Globus pallidus (tissue), 1 donor: ENCODE results near the gene FHL1.
"Not testable (repeated sequence)": the region's sequence is repeated elsewhere in the genome, so short reads cannot be mapped to it uniquely, and the experiment has no call there.

Source experiments
- DNase-seq: peaks from one replicate; pipeline ENCODE4 v3.0.0-alpha.2; 2015; ENCODE audit warnings: low spot score

Gene FHL1

GRCh38 chrX:136209016-136209738, 61.8 kb downstream of the FHL1 start:
- DNase-seq: peak; percentile 16

- no peak for DNase-seq
Measured at GRCh38 chrX:136209751-136210150, 62.4 kb downstream of the FHL1 start.

DNA sequence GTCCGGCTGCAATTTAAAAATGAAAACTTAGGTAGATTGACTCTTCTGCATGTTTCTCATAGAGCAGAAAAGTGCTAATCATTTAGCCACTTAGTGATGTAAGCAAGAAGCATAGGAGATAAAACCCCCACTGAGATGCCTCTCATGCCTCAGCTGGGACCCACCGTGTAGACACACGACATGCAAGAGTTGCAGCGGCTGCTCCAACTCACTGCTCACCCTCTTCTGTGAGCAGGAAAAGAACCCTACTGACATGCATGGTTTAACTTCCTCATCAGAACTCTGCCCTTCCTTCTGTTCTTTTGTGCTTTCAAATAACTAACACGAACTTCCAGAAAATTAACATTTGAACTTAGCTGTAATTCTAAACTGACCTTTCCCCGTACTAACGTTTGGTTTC, 62.9 kb downstream of the FHL1 start:
- no peak for DNase-seq

DNA sequence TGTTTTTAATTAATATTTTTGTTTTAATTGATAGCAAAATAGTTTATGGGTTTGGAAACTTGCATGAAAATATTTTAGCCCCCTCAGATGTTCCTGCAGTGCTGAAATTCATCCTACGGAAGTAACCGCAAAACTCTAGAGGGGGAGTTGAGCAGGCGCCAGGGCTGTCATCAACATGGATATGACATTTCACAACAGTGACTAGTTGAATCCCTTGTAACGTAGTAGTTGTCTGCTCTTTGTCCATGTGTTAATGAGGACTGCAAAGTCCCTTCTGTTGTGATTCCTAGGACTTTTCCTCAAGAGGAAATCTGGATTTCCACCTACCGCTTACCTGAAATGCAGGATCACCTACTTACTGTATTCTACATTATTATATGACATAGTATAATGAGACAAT, 63.5 kb downstream of the FHL1 start:
- no peak for DNase-seq

GRCh38 chrX:136211766-136212556, 64.6 kb downstream of the FHL1 start:
- DNase-seq: no peak

DNA sequence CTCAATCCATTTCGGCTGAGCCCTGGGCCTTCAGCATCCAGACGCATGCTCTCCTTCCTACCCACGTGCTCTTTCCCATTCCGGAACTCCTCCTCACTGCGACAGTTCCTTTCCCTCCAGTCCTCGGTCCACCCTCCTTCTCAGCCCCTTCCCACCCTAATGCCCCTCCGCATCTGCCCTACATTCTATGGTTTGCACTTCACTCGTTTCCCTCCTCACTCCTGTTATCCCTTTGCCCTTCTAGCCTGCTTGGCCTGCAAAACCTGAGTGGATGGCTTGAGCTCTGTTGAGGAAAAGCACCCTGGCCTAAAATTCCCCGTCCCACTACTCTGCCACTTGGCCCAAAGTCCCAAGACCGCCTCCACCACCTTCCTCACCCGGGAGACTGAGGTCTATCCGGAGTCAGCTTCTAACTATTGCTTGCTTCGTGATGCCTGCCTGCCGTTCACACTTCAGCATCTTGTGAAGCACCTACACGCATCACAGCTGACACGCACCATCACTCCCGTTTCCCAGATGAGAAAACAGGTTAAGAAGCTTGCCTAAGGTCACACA, 65.3 kb downstream of the FHL1 start:
- DNase-seq: no peak

GRCh38 chrX:136214551-136214950, 67.2 kb downstream of the FHL1 start:
- no peak for DNase-seq

- DNase-seq: no peak
Measured at GRCh38 chrX:136215559-136215958, 68.2 kb downstream of the FHL1 start.

DNA sequence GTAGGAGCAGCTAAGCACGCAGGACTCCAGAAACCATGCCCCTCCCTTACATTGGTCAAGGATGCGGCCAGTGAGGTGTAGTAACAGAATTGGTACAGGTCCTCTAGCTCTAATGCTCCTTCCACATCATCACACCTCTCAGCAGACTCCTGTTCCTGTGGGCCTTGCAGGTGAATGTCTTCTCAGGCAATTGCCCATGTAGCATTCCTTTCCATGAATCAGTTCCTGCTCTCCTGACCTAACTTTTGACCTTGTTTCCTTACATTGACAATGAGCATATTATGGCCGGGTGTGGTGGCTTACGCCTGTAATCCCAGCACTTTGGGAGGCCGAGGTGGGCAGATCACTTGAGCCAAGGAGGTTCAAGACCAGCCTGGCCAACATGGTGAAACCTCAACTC, 72.6 kb downstream of the FHL1 start:
- DNase-seq: no peak

GRCh38 chrX:136220540-136220939, 73.2 kb downstream of the FHL1 start:
- no peak for DNase-seq

DNA sequence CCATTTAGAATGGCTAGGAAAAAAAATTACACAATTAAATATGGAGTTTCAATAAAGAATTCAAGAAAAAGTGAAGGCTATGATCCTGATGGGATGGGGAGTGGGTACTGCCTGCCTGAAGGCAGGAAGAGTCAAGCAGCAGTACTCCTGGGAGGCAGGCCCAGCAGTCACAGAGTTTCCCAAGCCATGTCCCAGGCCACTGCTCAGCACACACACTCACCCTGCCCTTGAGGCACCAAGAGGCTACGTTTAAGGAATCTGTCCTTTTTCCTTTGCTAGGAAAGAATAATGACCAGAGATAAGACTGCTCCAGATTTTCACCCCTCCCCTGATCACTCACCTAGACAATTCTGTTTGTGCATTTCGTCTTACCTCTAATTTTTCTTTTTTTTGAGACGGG, 73.6 kb downstream of the FHL1 start:
- DNase-seq: no peak

DNA sequence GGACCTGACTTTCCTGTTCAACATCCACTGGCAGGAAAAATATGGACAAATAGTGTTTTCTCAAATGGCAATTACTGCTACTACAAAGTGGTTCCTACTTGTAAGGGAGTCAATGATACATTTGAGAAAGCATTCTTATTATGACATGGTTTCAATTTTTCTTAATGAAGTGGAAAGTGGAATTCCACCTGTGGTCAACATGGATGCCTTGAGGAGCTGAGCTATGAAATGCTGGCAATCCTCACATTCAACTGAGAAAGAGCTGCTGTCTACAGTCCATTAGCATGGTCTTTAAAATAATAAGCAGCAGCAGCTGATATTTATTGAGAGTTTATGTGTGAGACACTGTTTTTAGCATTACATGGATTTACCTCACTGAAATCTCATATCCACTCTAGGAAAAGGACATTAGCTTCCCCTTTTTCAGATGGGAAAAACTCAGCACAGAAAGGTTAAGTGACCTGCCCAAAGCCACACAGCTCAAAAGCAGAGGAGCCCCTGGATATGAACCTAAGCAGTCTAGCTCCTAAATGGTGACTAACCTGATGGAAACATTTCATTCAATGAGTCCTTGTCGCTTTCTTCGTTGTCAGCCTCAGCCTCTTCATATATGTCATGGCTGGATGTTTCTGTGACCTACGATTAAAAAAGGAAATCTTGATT, 74.6 kb downstream of the FHL1 start:
- DNase-seq: no peak

DNA sequence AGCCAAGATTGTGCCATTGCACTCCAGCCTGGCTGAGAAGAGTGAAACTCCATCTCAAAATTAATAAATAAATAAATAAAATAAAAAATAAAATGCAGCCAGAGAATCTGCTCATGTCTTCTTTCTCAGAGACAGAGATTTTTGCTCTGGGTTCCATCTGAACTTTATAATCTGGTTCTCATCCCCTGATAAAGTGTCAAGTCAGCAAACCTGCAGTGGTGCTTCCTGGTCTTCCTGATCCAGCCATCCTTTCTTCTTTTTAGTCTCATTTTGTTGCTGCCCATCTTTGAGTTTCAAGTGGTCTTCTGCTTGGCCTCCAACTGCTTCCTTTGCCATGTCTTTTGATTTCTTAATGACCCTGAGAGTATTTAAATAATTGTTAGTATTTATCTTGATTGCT, 79.7 kb downstream of the FHL1 start:
- DNase-seq: no peak

DNA sequence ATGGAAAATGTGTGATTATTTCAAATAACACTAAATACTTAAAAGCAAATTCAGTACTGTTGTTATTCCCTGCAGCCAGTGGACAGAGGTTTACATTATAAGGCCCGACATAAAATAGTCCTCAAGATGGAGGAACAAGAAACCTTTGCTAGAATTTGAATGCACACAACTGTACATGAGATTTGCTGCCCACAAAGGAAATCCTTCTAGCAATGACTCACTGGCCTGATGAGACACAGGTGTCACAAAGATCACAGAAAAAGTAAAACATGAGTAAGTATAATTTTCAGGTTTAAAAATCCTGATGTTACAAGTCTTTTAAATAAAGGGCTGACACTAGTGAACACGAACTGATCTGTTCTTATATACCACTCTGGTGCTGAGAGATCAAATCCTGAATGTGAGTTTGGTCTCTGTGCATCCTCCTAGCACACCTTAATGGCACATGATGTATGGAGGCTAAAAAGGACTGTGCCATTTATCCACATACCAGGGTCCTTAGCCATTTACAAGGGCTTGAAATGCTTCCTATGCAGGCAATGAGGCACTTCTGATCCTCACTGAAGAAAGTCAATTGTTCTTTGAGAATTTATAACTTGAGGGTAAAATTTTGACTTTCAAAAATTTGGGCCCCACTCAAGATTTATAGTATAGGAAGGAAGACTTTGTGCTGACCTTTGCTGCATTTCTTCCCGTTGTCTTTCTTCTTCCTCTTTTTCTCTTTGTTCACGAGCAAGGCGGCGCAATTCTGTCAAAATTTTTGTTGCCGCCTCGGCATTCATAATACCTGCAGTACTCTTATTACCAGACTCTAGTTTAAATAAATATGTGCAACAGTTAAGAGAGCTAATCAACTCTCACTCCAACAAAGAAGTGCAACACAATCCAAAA, 80.9 kb downstream of the FHL1 start:
- DNase-seq: no peak

GRCh38 chrX:136228839-136229207, 81.5 kb downstream of the FHL1 start:
- DNase-seq: no peak

GRCh38 chrX:136237074-136237473, 89.7 kb downstream of the FHL1 start:
- DNase-seq: no peak

DNA sequence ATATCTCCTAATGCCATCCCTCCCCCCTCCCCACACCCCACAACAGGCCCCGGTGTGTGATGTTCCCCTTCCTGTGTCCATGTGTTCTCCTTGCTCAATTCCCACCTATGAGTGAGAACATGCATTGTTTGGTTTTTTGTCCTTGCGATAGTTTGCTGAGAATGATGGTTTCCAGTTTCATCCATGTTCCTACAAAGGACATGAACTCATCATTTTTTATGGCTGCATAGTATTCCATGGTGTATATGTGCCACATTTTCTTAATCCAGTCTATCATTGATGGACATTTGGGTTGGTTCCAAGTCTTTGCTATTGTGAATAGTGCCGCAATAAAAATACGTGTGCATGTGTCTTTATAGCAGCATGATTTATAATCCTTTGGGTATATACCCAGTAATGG, 90.5 kb downstream of the FHL1 start:
- DNase-seq: not testable (repeated sequence)

- no peak for DNase-seq
Measured at GRCh38 chrX:136246201-136246600, 98.9 kb downstream of the FHL1 start.

DNA sequence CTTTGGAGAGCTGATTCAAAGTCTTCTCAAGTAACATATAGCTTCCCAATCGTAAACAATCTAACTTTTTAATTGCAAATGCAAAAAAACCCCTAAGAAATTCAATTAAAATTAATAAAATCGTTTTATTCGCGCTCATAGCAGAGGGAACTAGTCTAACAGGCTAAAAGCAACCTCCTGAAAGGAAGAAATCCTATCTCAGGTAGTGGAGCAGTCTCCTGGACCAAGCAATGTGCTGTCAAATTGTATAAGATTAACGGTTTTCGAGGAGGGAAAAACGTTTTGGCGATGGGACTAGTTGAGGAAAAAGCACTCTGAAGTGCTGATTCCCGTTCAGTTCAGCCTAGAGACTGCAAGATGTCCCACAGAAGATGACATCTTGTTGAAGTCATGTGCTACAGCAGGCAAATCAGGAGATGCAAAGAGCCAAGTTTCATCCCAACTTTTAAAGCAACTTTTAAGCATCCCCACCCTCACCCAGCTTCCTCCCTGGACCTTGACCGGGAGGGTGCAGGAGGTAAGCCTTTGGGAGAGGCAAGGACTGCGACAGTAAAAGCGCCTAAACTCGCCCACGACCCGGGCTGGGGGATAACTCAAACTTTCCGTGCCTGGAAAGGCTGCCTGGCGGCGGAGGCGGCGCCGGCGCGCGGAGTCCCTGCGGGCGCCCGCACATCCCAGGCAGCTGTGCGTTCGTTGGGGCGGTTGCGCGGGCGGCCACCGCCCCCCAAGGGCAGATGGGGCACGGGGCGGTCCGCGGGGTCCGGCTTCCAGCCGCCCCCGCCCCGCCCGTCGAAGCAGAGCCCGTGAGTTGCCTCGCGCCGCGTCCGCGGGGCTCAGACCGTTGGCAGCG, 103.1 kb downstream of the FHL1 start:
- peak; percentile 3 for DNase-seq

DNA sequence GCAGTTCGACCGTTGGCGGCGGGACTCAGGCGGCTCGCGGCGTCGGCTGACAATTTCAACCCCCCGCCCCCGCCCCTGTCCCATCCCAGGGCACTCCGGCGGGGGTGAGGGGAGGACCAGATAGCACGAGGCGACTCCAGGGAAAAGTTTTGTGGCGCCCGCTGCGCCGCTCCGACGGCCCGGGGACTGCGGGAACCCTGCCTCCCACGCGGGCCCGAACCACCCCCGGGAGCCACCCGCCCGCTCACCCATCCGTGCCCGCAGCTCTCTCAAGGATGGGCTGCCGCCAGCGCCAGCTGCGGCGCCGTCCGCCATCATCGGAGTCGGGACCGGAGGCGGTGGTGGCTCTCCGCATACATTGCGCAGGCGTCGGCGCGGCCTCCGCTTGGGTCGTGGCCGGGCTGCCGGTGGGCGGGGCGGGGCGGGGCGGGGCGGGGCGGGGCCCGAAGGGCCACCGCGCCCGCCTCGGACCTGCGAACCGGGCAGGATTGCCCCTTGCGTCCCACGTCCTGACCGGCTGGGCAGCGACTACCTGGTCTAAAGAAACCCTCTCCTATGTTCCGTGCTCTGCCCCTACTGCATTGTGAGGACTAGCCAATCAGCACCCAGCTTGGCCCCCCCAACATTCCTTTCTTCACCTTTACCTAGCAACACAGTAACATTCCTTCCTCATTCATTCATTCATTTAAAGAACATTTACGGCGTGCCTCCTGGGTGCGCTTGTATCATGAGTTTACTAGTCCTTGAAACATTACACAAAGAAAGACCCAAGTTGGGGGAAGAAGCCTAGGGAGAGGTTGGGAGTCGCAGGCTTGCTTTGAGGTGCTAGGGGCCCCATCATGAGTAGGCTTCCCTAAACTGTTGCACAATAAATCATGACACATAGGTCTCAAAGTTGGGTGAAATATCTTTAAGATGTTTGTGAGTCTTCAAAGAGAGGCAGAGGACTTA, 104.0 kb downstream of the FHL1 start, which contains the start of gene MAP7D3:
TSS of gene MAP7D3 (minus strand) at position 360 of the 951 bp plus-strand sequence. CDS start at position 318, 42 bp downstream.
- peak; percentile 42 for DNase-seq
